Measurements from ENCODE around the gene SRR. TPM values are rescaled to one million over a fixed set of nuclear protein-coding genes. Genes with fewer than 3 reads are reported as not detected.

Gene SRR
- total RNA-seq, 4 donors from 2014 or later: 4.0 to 13.9 (median 11.2) TPM

GRCh38 chr17:2336852-2337543 lies 33.2 kb downstream of the SRR start, which contains the start of gene SGSM2:
SGSM2 (plus strand) TSS chr17:2337501; CDS start chr17:2337689, 188 bp downstream.
- Histone ChIP-seq H3K4me1 (peaks cover 27% of the 10 kb centered on the region), H3K9me3 (no peaks in the 10 kb centered on the region), H3K36me3 (peaks cover 33% of the 10 kb centered on the region), H3K27ac (peak within 1 kb of the TSS; percentile 92), H3K27me3 (no peaks in the 10 kb centered on the region), H3K4me3 (peak within 1 kb of the TSS; percentile 97)
- 0% methylated on average over 15 of the region's 77 CpGs for WGBS
- DNase-seq (ENCODE audit: low spot score in 2 of 2): peak in 1 of 2 donors; percentile 84
- TF ChIP-seq POLR2AphosphoS5 (IDR thresholded peaks at IDR 0.05) (no peak), POLR2A (IDR thresholded peaks at IDR 0.05) (no peak), EP300 (IDR thresholded peaks at IDR 0.05) (no peak), CTCF (IDR thresholded peaks at IDR 0.05) (no peak)

GRCh38 chr17:2337544-2338314 lies 34.0 kb downstream of the SRR start:
- Histone ChIP-seq H3K4me1 (peaks cover 27% of the 10 kb centered on the region), H3K27ac (peak overlapping the region; percentile 92), H3K9me3 (no peaks in the 10 kb centered on the region), H3K4me3 (peak overlapping the region; percentile 97), H3K36me3 (peaks cover 25% of the 10 kb centered on the region), H3K27me3 (no peaks in the 10 kb centered on the region)
- WGBS: 2% methylated on average over 11 of the region's 92 CpGs
- TF ChIP-seq POLR2AphosphoS5 (IDR thresholded peaks at IDR 0.05): no peak
- TF ChIP-seq EP300 (IDR thresholded peaks at IDR 0.05): no peak
- no peak for TF ChIP-seq POLR2A (IDR thresholded peaks at IDR 0.05)
- no peak for TF ChIP-seq CTCF (IDR thresholded peaks at IDR 0.05)
- DNase-seq (ENCODE audit: low spot score in 2 of 2): peak in 1 of 2 donors; percentile 81

GRCh38 chr17:2338315-2338657 lies 34.5 kb downstream of the SRR start:
- Histone ChIP-seq H3K4me1 (peaks cover 27% of the 10 kb centered on the region), H3K27ac (peak overlapping the region; percentile 92), H3K36me3 (peaks cover 20% of the 10 kb centered on the region), H3K4me3 (peak overlapping the region; percentile 97), H3K9me3 (no peaks in the 10 kb centered on the region), H3K27me3 (no peaks in the 10 kb centered on the region)
- 6% methylated on average over 4 of the region's 5 CpGs for WGBS
- DNase-seq (ENCODE audit: low spot score in 2 of 2): no peak
- TF ChIP-seq EP300 (IDR thresholded peaks at IDR 0.05) (no peak), POLR2A (IDR thresholded peaks at IDR 0.05) (no peak), POLR2AphosphoS5 (IDR thresholded peaks at IDR 0.05) (no peak), CTCF (IDR thresholded peaks at IDR 0.05) (no peak)

GRCh38 chr17:2343421-2343820 lies 39.7 kb downstream of the SRR start:
- no peak for DNase-seq (ENCODE audit: low spot score in 2 of 2)
- H3K4me1 ChIP-seq: peaks cover 18% of the 10 kb centered on the region
- H3K36me3 ChIP-seq: peaks cover 10% of the 10 kb centered on the region
- H3K9me3 ChIP-seq: no peaks in the 10 kb centered on the region
- no peaks in the 10 kb centered on the region for H3K27me3 ChIP-seq
- H3K4me3 ChIP-seq: no peak overlapping the region
- 64% methylated on average over 5 of the region's 5 CpGs for WGBS
- no peak overlapping the region for H3K27ac ChIP-seq
- TF ChIP-seq EP300 (IDR thresholded peaks at IDR 0.05): no peak
- no peak for TF ChIP-seq POLR2AphosphoS5 (IDR thresholded peaks at IDR 0.05)

- H3K27ac ChIP-seq: no peak overlapping the region
- DNase-seq (ENCODE audit: low spot score in 2 of 2): no peak
- peaks cover 10% of the 10 kb centered on the region for H3K36me3 ChIP-seq
- H3K27me3 ChIP-seq: no peaks in the 10 kb centered on the region
- TF ChIP-seq POLR2A (IDR thresholded peaks at IDR 0.05) (no peak), POLR2AphosphoS5 (IDR thresholded peaks at IDR 0.05) (no peak), CTCF (IDR thresholded peaks at IDR 0.05) (no peak), EP300 (IDR thresholded peaks at IDR 0.05) (no peak)
- H3K4me1 ChIP-seq: peaks cover 18% of the 10 kb centered on the region
- no peak overlapping the region for H3K4me3 ChIP-seq
- no peaks in the 10 kb centered on the region for H3K9me3 ChIP-seq
- WGBS: 83% methylated on average over 10 of the region's 10 CpGs
Measured at GRCh38 chr17:2344528-2344927, 40.8 kb downstream of the SRR start.
